Colonic mucosa (tissue), 4 donors: ENCODE results near the gene ATP6V1C2. TPM values are rescaled to one million over a fixed set of nuclear protein-coding genes. Genes with fewer than 3 reads are reported as not detected.
A peak's percentile ranks its signal among the peaks of the same experiment; 100 is the strongest.
"Not testable (repeated sequence)": the region's sequence is repeated elsewhere in the genome, so short reads cannot be mapped to it uniquely, and the experiment has no call there.

Source experiments
- DNase-seq: peaks from one replicate; pipeline ENCODE4 v3.0.0-alpha.2; 2020
- H3K27ac ChIP-seq: fragments of 200-600 bp; one replicate; pipeline ENCODE4 v1.8.0; 2021
- H3K27me3 ChIP-seq: fragments of 200-600 bp; one replicate; pipeline ENCODE4 v1.8.0; 2021
- H3K36me3 ChIP-seq: fragments of 200-600 bp; one replicate; pipeline ENCODE4 v1.8.0; 2021
- H3K4me1 ChIP-seq: fragments of 200-600 bp; one replicate; pipeline ENCODE4 v1.8.0; 2021; ENCODE audit warnings: mild to moderate bottlenecking
- H3K4me3 ChIP-seq: fragments of 200-600 bp; one replicate; pipeline ENCODE4 v1.8.0; 2021
- H3K9ac ChIP-seq, 2 donors: one replicate each; pipeline ENCODE4 v1.7.0; 2013; ENCODE audit warnings: control low read depth in 2 of 2, low read depth in 2 of 2, low read length in 2 of 2
- H3K9me3 ChIP-seq: fragments of 200-600 bp; one replicate; pipeline ENCODE4 v1.8.0; 2021
- CTCF ChIP-seq: fragments of 200-600 bp; IDR thresholded peaks from one replicate; pipeline ENCODE4 v1.8.0; 2022; ENCODE audit warnings: antibody characterized with exemption, mild to moderate bottlenecking
- intact Hi-C: fragments of 100-400 bp; cut with DNase I; formaldehyde crosslinking; loops from one replicate; pipeline ENCODE4 v1.14.1; 2022
- total RNA-seq, 2 donors: library from RNA; stranded (reverse); fragmentation: NEBNext Ultra II Directional in 1 of 2; extraction: Animal tissue kit (Norgen Biotek cat#: 25700) in 1 of 2; gene quantifications; one replicate each; pipeline ENCODE4 v1.2.1, GENCODE V29; 2021
- donor health status: healthy.
- donor health status: DM: no; HTN: no; CAD: no.
- donor health status: DM: no; HTN: no; CAD: no.

Gene ATP6V1C2
- total RNA-seq, 2 donors from 2014 or later, result 1.4 to 1.7 TPM

GRCh38 chr2:10800163-10800562 is 78.7 kb downstream of the ATP6V1C2 start:
- intact Hi-C loops, result no loop called here
- no peak overlapping the region for H3K4me3 ChIP-seq
- no peak for DNase-seq
- H3K4me1 ChIP-seq, result no peaks in the 10 kb centered on the region
- H3K9me3 ChIP-seq, result no peaks in the 10 kb centered on the region
- no peaks in the 10 kb centered on the region for H3K36me3 ChIP-seq
- H3K9ac ChIP-seq, result no peak overlapping the region
- no peaks in the 10 kb centered on the region for H3K27me3 ChIP-seq
- TF ChIP-seq CTCF, result no peak
- H3K27ac ChIP-seq, result no peak overlapping the region

GRCh38 chr2:10802657-10803056 is 81.2 kb downstream of the ATP6V1C2 start:
- DNase-seq, result no peak
- Histone ChIP-seq H3K9me3 (no peaks in the 10 kb centered on the region), H3K27ac (no peak overlapping the region), H3K9ac (no peak overlapping the region), H3K4me1 (no peaks in the 10 kb centered on the region), H3K4me3 (no peak overlapping the region), H3K36me3 (no peaks in the 10 kb centered on the region), H3K27me3 (no peaks in the 10 kb centered on the region)
- TF ChIP-seq CTCF, result no peak
- intact Hi-C loops, result no loop called here

- H3K9me3 ChIP-seq, H3K27ac ChIP-seq, H3K9ac ChIP-seq, H3K4me1 ChIP-seq, intact Hi-C loops, H3K27me3 ChIP-seq, H3K4me3 ChIP-seq, DNase-seq, H3K36me3 ChIP-seq: not testable (repeated sequence)
Measured at GRCh38 chr2:10805990-10806389, 84.6 kb downstream of the ATP6V1C2 start.

GRCh38 chr2:10806543-10806942 is 85.1 kb downstream of the ATP6V1C2 start:
- TF ChIP-seq CTCF, result no peak
- no peak overlapping the region for H3K9ac ChIP-seq
- peaks cover 4% of the 10 kb centered on the region for H3K4me1 ChIP-seq

GRCh38 chr2:10810202-10811161 is 89.1 kb downstream of the ATP6V1C2 start:
- TF ChIP-seq CTCF, result no peak
- peak overlapping the region; percentile 9 to 24 for H3K9ac ChIP-seq
- intact Hi-C loops, result no loop called here
- peak overlapping the region; percentile 55 for H3K4me3 ChIP-seq
- no peaks in the 10 kb centered on the region for H3K36me3 ChIP-seq
- H3K27ac ChIP-seq, result no peak overlapping the region
- H3K27me3 ChIP-seq, result no peaks in the 10 kb centered on the region
- H3K4me1 ChIP-seq, result peaks cover 4% of the 10 kb centered on the region
- no peak for DNase-seq
- no peaks in the 10 kb centered on the region for H3K9me3 ChIP-seq

More at GRCh38 chr2:10806543-10806942, 85.1 kb downstream of the ATP6V1C2 start:
- Histone ChIP-seq H3K9me3 (no peaks in the 10 kb centered on the region), H3K27me3 (no peaks in the 10 kb centered on the region), H3K27ac (no peak overlapping the region), H3K36me3 (no peaks in the 10 kb centered on the region), H3K4me3 (no peak overlapping the region)
- no peak for DNase-seq
- intact Hi-C loops, result no loop called here

- no peaks in the 10 kb centered on the region for H3K36me3 ChIP-seq
- peak overlapping the region; percentile 55 for H3K4me3 ChIP-seq
- H3K4me1 ChIP-seq, result peaks cover 4% of the 10 kb centered on the region
- no peaks in the 10 kb centered on the region for H3K9me3 ChIP-seq
- DNase-seq, result no peak
- peak overlapping the region; percentile 74 to 87 for H3K9ac ChIP-seq
- peak overlapping the region; percentile 87 for H3K27ac ChIP-seq
- H3K27me3 ChIP-seq, result no peaks in the 10 kb centered on the region
- no peak for TF ChIP-seq CTCF
- intact Hi-C loops, result no loop called here
Measured at GRCh38 chr2:10811517-10811916, 90.1 kb downstream of the ATP6V1C2 start.
